Spleen (tissue), 11 donors: ENCODE measurements around the gene AAK1. TPM values are rescaled to one million over a fixed set of nuclear protein-coding genes. Genes with fewer than 3 reads are reported as not detected.

Source experiments
- DNase-seq: peaks from one replicate; pipeline ENCODE4 v3.0.0-alpha.2; 2020
- H3K27ac ChIP-seq, 8 donors: fragments of 200-600 bp; sonication (generic) in 7 of 8; 1 replicate in 4 of 8; 2 replicates in 4 of 8; pipeline versions ENCODE4 v1.5.0 to v1.8.0; 2016 to 2021; ENCODE audit warnings: inconsistent platforms in 4 of 8, mild to moderate bottlenecking in 4 of 8, moderate library complexity in 1 of 8
- H3K27me3 ChIP-seq, 7 donors: fragments of 200-600 bp; sonication (generic) in 6 of 7; replicated peaks in 1 of 7; 1 replicate in 4 of 7; 2 replicates in 3 of 7; pipeline versions ENCODE4 v1.5.0 to v1.8.0; 2016 to 2021; ENCODE audit warnings: inconsistent platforms in 3 of 7, mild to moderate bottlenecking in 1 of 7
- H3K36me3 ChIP-seq, 6 donors: fragments of 200-600 bp; sonication (generic) in 5 of 6; 1 replicate in 4 of 6; 2 replicates in 2 of 6; pipeline versions ENCODE4 v1.5.0 to v1.8.0; 2016 to 2021; ENCODE audit warnings: inconsistent platforms in 2 of 6
- H3K4me1 ChIP-seq, 6 donors: fragments of 200-600 bp; sonication (generic) in 5 of 6; 1 replicate in 3 of 6; 2 replicates in 3 of 6; pipeline versions ENCODE4 v1.5.0 to v1.8.0; 2016 to 2021; ENCODE audit warnings: inconsistent platforms in 3 of 6
- H3K4me3 ChIP-seq, 8 donors: fragments of 200-600 bp; sonication (generic) in 7 of 8; 1 replicate in 4 of 8; 2 replicates in 4 of 8; pipeline versions ENCODE4 v1.5.0 to v1.8.0; 2016 to 2021; ENCODE audit warnings: inconsistent platforms in 4 of 8, mild to moderate bottlenecking in 4 of 8, moderate library complexity in 2 of 8
- H3K9me3 ChIP-seq, 8 donors: fragments of 200-600 bp; sonication (generic) in 7 of 8; 1 replicate in 4 of 8; 2 replicates in 4 of 8; pipeline versions ENCODE4 v1.5.0 to v1.8.0; 2016 to 2021; ENCODE audit warnings: inconsistent platforms in 4 of 8
- POLR2A ChIP-seq, 3 donors: fragments of 450-650 bp; IDR thresholded peaks; one replicate each; pipeline ENCODE4 v1.5.1; 2017; ENCODE audit warnings: antibody characterized with exemption in 3 of 3, mild to moderate bottlenecking in 1 of 3
- POLR2AphosphoS5 ChIP-seq, 3 donors: sonication (generic); formaldehyde crosslinking; IDR thresholded peaks; one replicate each; pipeline ENCODE4 v1.5.1; 2017; ENCODE audit warnings: antibody characterized with exemption in 3 of 3
- WGBS, 5 donors: extraction: QIAGEN DNeasy Blood & Tissue Kit in 3 of 5; methylation state at CpG; one replicate each; pipeline versions ENCODE4 v1.1.5 to v1.1.7; 2013 to 2018; 5-methylcytosine and 5-hydroxymethylcytosine counted together
- intact Hi-C: fragments of 100-400 bp; cut with DNase I; formaldehyde crosslinking; loops from one replicate; pipeline ENCODE4 v1.15.0; 2023; ENCODE audit warnings: low total_unique reads
- polyA plus RNA-seq, 3 donors: library from polyadenylated mRNA; stranded (reverse); fragments of 200-250 nt; gene quantifications; one replicate each; pipeline ENCODE4 v1.2.1, GENCODE V29; 2013
- total RNA-seq, 7 donors: library from RNA; depleted of rRNA in 3 of 7; stranded (reverse); fragments of >200 nt in 3 of 7; fragmentation: NEBNext Ultra II Directional in 4 of 7; extraction: Animal tissue kit (Norgen Biotek cat#: 25700) in 4 of 7; gene quantifications; one replicate each; pipeline versions ENCODE4 v1.1.0 to v1.2.1, GENCODE V29; 2016 to 2021
- TF ChIP-seq, protein P1 (sequence below), 11 experiments: fragments of 200-600 bp in 7 of 11; fragments of 450-650 bp in 4 of 11; sonication (generic) in 4 of 11; IDR thresholded peaks in 8 of 11; conservative IDR thresholded peaks in 3 of 11; 1 replicate in 7 of 11; 2 replicates in 4 of 11; pipeline versions ENCODE4 v1.4.0 to v1.8.0; 2016 to 2021; ENCODE audit warnings: antibody characterized with exemption in 11 of 11, inconsistent platforms in 4 of 11, mild to moderate bottlenecking in 1 of 11
- donor health status: healthy with polysubstance abuse.
- donor health status: DM: no; HTN: no; CAD: no; lungs with moderate emphysema.
- donor health status: DM: no; HTN: no; CAD: no.
- donor health status: Bipolar disorder and iron deficiency.
- donor health status: healthy.
- donor health status: DM: no; HTN: no; CAD: no.
- donor health status: DM: yes; HTN: yes; CAD: no.

AAK1 gene
- total and polyA plus RNA-seq, 10 donors, result 8.3 to 95.1 (median 69.1) TPM

DNA sequence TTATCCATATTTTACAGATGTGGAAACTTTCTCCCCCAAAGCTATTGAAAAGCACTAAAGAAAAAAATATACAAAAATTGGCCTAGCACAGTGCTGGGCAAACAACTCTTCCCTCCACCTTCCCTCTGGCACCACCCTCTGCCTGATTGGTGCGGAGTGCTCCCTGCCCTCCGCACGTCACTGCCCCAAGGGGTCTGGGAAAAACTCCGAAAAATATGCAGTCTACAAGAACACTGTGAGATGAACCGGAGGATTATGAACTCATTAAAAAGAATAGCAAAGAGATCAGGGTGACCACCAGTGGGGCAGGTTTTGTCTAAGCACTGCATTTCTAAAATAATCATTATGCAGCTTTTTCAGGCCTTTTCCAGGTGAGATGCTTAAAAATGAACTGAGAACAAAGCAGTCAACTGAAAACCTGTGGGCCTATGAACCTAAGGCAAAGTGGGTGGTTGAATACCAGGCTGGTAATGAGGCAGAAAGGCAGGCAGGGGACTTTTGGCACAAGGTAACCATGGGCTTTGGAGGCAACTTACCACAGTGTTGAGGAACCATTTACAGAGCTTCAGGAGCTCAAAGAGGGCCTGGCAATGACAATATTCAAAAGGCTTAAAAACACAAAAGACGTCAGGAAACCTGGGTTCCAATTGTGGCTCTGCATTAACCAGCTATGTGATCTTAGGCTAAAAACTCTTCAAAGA is 57.5 kb downstream of the AAK1 start:
- Histone ChIP-seq H3K4me3 (no peak overlapping the region), H3K27ac (no peak overlapping the region), H3K36me3 (no peaks in the 10 kb centered on the region), H3K4me1 (peaks cover 0 to 90% (median 29%) of the 10 kb centered on the region in 6 donors), H3K9me3 (no peaks in the 10 kb centered on the region), H3K27me3 (no peaks in the 10 kb centered on the region)
- no peak for DNase-seq
- 93 to 96% (median 95%) methylated on average over 6 of the region's 6 CpGs for WGBS, 5 donors
- TF ChIP-seq POLR2A (IDR thresholded peaks at IDR 0.05), result no peak
- no peak for TF ChIP-seq POLR2AphosphoS5 (IDR thresholded peaks at IDR 0.05)
- TF ChIP-seq, protein P1, sequence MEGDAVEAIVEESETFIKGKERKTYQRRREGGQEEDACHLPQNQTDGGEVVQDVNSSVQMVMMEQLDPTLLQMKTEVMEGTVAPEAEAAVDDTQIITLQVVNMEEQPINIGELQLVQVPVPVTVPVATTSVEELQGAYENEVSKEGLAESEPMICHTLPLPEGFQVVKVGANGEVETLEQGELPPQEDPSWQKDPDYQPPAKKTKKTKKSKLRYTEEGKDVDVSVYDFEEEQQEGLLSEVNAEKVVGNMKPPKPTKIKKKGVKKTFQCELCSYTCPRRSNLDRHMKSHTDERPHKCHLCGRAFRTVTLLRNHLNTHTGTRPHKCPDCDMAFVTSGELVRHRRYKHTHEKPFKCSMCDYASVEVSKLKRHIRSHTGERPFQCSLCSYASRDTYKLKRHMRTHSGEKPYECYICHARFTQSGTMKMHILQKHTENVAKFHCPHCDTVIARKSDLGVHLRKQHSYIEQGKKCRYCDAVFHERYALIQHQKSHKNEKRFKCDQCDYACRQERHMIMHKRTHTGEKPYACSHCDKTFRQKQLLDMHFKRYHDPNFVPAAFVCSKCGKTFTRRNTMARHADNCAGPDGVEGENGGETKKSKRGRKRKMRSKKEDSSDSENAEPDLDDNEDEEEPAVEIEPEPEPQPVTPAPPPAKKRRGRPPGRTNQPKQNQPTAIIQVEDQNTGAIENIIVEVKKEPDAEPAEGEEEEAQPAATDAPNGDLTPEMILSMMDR (IDR thresholded peaks at IDR 0.05 in 8 of 11, conservative IDR thresholded peaks at IDR 0.05 in 3 of 11), result no peak
- intact Hi-C loops, result no loop called here

DNA sequence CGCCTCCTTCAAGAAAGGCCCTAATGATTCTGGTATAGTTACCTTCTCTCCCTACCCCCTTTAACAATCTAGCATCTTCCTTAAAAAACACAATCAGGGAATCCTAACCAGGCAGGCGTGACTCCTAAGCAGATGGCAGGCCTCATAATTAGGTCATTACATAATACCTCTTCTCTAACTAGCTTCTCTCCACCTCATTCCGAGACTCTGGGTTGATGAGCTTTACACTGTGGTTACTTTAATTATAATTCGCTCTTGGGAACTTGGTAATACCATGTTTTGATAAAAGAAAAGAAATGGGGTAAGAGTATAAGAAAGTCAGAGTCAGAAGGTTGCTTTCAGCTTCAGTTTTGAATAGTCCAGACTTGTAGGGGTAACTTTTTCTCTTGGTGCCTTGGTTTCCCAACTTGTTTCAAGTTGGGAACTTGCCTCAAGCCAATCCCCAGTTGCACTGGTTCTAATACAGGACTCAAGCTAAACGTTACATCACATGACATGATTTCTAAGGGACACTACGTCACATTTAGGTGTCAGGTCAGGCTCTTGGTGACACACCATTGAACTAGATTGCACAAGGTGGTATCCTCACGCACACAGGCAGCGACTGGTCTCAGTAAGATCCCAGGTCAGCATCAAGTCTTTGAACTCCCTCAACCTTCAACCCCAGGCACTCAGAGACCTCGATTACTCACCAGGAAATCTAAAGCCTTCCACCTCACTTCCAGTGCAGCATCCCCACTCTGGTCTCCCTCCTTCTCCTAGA is 59.2 kb downstream of the AAK1 start:
- TF ChIP-seq POLR2A (IDR thresholded peaks at IDR 0.05) (no peak), POLR2AphosphoS5 (IDR thresholded peaks at IDR 0.05) (no peak)
- TF ChIP-seq, protein P1 (IDR thresholded peaks at IDR 0.05 in 8 of 11, conservative IDR thresholded peaks at IDR 0.05 in 3 of 11), result no peak
- intact Hi-C loops, result no loop called here
- no peak overlapping the region for H3K4me3 ChIP-seq
- no peaks in the 10 kb centered on the region for H3K36me3 ChIP-seq
- H3K4me1 ChIP-seq, result peaks cover 0 to 96% (median 35%) of the 10 kb centered on the region in 6 donors
- no peak for DNase-seq
- WGBS, 5 donors, result 67 to 91% (median 76%) methylated on average over 9 of the region's 9 CpGs
- no peaks in the 10 kb centered on the region for H3K9me3 ChIP-seq
- H3K27ac ChIP-seq, result peak overlapping the region in 1 of 8 donors; percentile 71
- no peaks in the 10 kb centered on the region for H3K27me3 ChIP-seq

DNA sequence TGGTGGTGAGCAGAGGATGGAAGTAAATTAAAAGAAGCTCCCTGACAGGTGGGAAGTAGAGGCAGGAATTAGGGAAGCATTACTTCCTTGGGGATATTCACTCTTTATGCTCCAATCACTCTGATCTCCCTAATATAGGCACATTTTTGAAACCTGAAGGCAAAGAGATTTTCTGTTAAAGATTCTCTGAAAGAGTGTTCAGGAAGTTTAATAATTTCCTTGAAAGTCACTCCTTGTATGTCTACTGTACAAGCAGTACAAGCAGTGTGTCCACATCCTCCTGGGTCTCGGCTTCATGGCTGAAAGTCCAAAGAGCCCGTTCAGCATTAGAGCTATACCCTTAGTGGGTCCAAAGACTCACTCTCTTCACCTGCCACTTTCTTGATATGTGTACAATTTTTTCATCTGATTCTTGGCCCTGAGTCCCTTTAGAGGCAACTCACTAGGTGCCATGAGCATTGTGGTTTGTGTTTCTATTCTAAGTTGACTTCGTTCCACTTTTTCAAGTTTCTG is 60.2 kb downstream of the AAK1 start:
- Histone ChIP-seq H3K27me3 (no peaks in the 10 kb centered on the region), H3K9me3 (no peaks in the 10 kb centered on the region), H3K27ac (peak overlapping the region in 5 of 8 donors; percentile 39 to 71 (median 55)), H3K4me3 (no peak overlapping the region), H3K4me1 (peaks cover 0 to 96% (median 37%) of the 10 kb centered on the region in 6 donors), H3K36me3 (no peaks in the 10 kb centered on the region)
- TF ChIP-seq POLR2AphosphoS5 (IDR thresholded peaks at IDR 0.05) (no peak), POLR2A (IDR thresholded peaks at IDR 0.05) (no peak)
- TF ChIP-seq, protein P1 (IDR thresholded peaks at IDR 0.05 in 8 of 11, conservative IDR thresholded peaks at IDR 0.05 in 3 of 11), result no peak
- no peak for DNase-seq
- WGBS, 5 donors, result 34 to 70% (median 53%) methylated on average over 3 of the region's 3 CpGs
- intact Hi-C loops, result no loop called here
